Neutrophil (primary cell): ENCODE measurements around the gene TRPT1.

Source experiments
- H3K27ac ChIP-seq: fragments of 200-600 bp; sonication (generic); 2 replicates; pipeline ENCODE4 v1.5.1; 2016; ENCODE audit warnings: mild to moderate bottlenecking, moderate library complexity
- H3K27me3 ChIP-seq: fragments of 200-600 bp; sonication (generic); 2 replicates; pipeline ENCODE4 v1.6.0; 2016; ENCODE audit warnings: mild to moderate bottlenecking
- H3K36me3 ChIP-seq: fragments of 200-600 bp; sonication (generic); 2 replicates; pipeline ENCODE4 v1.5.1; 2017
- H3K4me1 ChIP-seq, 2 experiments: fragments of 200-600 bp in 1 of 2; sonication (generic) in 1 of 2; 1 replicate in 1 of 2; 2 replicates in 1 of 2; pipeline versions ENCODE4 v1.5.1 to v1.6.1; 2013 to 2016; ENCODE audit warnings: low read depth in 1 of 2, low read length in 1 of 2, mild to moderate bottlenecking in 1 of 2, moderate library complexity in 1 of 2; ENCODE audit not compliant: control insufficient read depth in 1 of 2, insufficient read depth in 1 of 2
- H3K4me3 ChIP-seq, 2 experiments: fragments of 200-600 bp in 1 of 2; sonication (generic) in 1 of 2; 1 replicate in 1 of 2; 2 replicates in 1 of 2; pipeline ENCODE4 v1.5.1; 2013 to 2016; ENCODE audit warnings: low read depth in 1 of 2, low read length in 1 of 2, mild to moderate bottlenecking in 1 of 2, moderate library complexity in 1 of 2
- H3K9me3 ChIP-seq: fragments of 200-600 bp; sonication (generic); 2 replicates; pipeline ENCODE4 v1.5.1; 2016
- TF ChIP-seq, protein P1 (sequence below): fragments of 200-600 bp; sonication (generic); IDR thresholded peaks from 2 replicates; pipeline ENCODE4 v1.5.1; 2016; ENCODE audit warnings: antibody characterized with exemption

TRPT1 gene

DNA sequence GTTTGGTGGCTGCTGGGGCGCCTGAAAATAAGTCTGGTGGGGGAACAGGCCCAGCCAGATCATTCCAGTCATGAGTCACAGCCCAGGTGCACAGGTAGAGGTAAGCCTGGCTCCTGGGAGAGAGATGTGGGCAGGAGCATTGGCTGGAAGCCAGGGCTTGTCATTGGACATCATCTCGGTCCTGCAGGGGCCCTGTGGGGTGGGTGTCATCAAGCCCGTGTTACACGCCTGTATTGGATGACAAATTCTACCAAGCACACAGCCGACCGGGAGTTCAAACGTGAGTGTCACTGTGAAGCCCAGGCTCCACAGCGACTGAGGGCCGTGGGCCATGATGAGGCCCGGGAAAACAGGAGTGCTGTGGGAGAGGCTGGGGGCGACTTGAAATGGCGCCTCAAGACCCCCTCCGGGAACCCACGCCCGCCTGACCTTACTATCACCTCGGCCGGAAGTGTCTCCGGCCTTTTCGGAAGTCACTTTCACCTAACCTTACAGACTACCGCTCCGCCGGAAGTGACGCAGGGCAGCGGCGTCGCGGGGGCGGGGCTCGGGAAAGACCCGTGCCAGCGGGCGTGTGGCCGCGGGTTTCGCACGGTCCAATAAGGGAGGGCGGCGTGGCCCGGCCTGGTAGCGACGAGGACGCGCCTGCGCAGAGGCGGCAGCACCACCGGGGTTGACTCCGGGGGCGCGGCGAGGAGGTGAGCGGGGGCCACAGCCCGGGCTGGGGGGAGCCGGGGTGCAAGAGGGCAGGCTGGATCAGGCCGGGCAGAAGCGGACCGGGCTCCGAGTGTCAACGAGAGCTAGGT, 14.7 kb upstream of the TRPT1 start, which contains the start of gene FKBP2:
Gene FKBP2, plus strand, starts transcription at position 661 of the 806 bp plus-strand sequence. CDS start 1,293 bp downstream, outside the sequence.
- no peaks in the 10 kb centered on the region for H3K36me3 ChIP-seq
- no peaks in the 10 kb centered on the region for H3K9me3 ChIP-seq
- TF ChIP-seq, protein P1, sequence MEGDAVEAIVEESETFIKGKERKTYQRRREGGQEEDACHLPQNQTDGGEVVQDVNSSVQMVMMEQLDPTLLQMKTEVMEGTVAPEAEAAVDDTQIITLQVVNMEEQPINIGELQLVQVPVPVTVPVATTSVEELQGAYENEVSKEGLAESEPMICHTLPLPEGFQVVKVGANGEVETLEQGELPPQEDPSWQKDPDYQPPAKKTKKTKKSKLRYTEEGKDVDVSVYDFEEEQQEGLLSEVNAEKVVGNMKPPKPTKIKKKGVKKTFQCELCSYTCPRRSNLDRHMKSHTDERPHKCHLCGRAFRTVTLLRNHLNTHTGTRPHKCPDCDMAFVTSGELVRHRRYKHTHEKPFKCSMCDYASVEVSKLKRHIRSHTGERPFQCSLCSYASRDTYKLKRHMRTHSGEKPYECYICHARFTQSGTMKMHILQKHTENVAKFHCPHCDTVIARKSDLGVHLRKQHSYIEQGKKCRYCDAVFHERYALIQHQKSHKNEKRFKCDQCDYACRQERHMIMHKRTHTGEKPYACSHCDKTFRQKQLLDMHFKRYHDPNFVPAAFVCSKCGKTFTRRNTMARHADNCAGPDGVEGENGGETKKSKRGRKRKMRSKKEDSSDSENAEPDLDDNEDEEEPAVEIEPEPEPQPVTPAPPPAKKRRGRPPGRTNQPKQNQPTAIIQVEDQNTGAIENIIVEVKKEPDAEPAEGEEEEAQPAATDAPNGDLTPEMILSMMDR: peak; percentile 41
- H3K4me1 ChIP-seq: peaks cover 61 to 68% of the 10 kb centered on the region in 2 experiments
- H3K27me3 ChIP-seq: peaks cover 3% of the 10 kb centered on the region
- H3K4me3 ChIP-seq: peak within 1 kb of the TSS; percentile 89 to 95
- peak within 1 kb of the TSS; percentile 96 for H3K27ac ChIP-seq

DNA sequence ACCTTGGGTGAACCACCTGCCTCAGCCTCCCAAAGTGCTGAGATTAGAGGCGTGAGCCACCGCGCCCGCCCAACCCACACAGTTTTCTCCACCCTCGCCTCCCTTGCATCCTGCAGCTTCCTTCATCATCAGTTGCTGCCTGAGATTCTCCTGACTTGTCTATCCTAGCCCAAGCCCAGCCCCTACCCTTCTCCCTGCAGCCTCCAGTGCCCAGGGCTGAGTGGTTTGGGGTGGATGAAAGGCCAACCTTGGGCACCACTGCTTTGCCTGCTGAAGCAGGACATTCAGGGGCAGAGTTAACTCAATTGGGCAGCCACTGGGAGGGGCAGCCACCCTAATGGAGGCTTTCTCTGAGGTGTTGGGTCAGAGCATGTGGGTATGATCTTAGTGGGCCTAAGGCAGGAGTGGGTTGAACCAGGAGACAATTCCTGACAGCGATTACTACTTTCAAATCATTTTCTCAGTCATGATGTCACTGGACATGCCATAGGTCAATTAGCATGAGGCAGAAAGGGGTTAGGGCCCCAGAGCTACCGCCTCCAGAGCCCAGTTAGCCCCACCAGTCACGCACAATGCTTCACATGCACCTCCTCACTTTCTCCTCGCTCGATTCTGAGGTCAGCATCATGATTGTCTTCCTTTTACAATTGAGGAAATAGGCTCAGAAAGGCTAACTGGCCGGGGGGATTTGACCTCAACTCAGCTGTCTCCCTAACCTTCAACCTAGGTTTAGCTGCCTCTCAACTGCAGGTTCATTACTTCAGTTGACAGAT, 13.9 kb upstream of the TRPT1 start:
- TF ChIP-seq, protein P1: no peak
- peaks cover 62 to 67% of the 10 kb centered on the region in 2 experiments for H3K4me1 ChIP-seq
- peak overlapping the region; percentile 89 to 95 for H3K4me3 ChIP-seq
- H3K9me3 ChIP-seq: no peaks in the 10 kb centered on the region
- peak overlapping the region; percentile 96 for H3K27ac ChIP-seq
- peaks cover 10% of the 10 kb centered on the region for H3K27me3 ChIP-seq
- no peaks in the 10 kb centered on the region for H3K36me3 ChIP-seq

DNA sequence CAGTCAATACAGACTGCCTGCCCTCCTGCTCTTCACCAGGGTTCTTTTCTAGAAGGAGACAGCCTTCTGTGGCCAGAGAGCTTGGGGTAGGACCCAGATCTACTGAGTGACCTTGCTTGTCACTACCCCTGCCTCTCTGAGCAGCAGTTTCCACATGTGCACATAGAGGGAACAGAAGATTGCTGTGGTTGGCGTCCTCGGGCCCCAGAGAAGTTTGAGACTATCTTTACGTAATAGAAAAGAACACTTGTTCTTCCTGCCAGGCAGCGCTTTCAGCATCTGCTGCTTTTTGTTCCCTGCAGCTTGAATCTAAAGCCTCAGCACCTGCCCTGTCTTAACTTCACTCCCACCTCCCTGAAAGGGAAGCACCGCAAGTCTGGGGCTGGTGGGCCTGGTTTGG, 13.0 kb upstream of the TRPT1 start:
- H3K9me3 ChIP-seq: no peaks in the 10 kb centered on the region
- peak overlapping the region; percentile 96 for H3K27ac ChIP-seq
- peaks cover 63 to 68% of the 10 kb centered on the region in 2 experiments for H3K4me1 ChIP-seq
- H3K36me3 ChIP-seq: no peaks in the 10 kb centered on the region
- peak overlapping the region in 1 of 2 experiments; percentile 95 for H3K4me3 ChIP-seq
- TF ChIP-seq, protein P1: no peak
- H3K27me3 ChIP-seq: peaks cover 15% of the 10 kb centered on the region

DNA sequence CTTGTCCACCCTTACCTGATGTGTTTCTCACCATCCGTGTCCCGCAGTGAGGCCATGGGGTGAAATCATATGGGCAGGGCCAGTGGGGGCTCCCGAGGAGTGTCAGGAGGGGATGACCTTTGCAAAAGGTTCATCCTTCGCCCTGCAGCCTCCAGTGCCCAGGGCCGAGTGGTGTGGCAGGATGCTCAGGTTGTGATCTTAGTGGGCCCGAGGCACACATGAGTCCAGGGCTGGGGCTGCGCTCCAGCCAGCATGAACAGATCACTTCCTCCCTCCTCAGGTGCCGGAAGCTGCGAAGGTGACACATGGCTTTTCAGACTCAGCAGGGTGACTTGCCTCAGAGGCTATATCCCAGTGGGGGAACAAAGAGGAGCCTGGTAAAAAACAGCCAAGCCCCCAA, 12.1 kb upstream of the TRPT1 start:
- TF ChIP-seq, protein P1: no peak
- Histone ChIP-seq H3K27me3 (peaks cover 24% of the 10 kb centered on the region), H3K27ac (peak overlapping the region; percentile 96), H3K4me3 (peak overlapping the region in 1 of 2 experiments; percentile 1), H3K9me3 (no peaks in the 10 kb centered on the region), H3K36me3 (no peaks in the 10 kb centered on the region), H3K4me1 (peaks cover 67 to 74% of the 10 kb centered on the region in 2 experiments)

DNA sequence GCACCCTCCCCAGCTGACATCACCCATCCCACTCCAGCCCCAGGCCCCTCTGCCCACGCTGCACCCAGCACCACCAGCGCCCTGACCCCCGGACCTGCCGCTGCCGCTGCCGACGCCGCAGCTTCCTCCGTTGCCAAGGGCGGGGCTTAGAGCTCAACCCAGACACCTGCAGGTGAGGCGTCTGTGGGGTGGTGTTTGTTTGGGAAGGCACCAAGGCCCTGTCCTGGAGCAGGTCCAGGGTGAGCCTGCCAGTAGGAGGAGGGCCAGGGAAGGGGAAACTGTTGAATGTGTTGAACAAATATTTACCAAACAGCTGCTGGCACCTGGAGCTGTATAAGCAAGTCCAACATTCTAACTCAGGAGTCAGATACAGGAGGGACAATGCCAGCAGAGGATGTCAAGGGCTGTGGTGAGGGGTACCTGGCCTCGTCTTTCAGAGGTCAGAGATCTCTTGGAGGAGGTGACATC, 11.5 kb upstream of the TRPT1 start:
- Histone ChIP-seq H3K9me3 (no peaks in the 10 kb centered on the region), H3K36me3 (no peaks in the 10 kb centered on the region), H3K27ac (peak overlapping the region; percentile 96), H3K27me3 (peaks cover 24% of the 10 kb centered on the region), H3K4me3 (no peak overlapping the region), H3K4me1 (peaks cover 62 to 71% of the 10 kb centered on the region in 2 experiments)
- TF ChIP-seq, protein P1: no peak
